Liver (tissue), 9 donors: ENCODE measurements around the gene GPR132. TPM values are rescaled to one million over a fixed set of nuclear protein-coding genes. Genes with fewer than 3 reads are reported as not detected.

Experiments
- DNase-seq: peaks from one replicate; pipeline ENCODE4 v3.0.0-alpha.2; 2017; ENCODE audit warnings: low spot score
- H3K27ac ChIP-seq, 2 donors: one replicate each; pipeline ENCODE4 v1.7.0; 2013; ENCODE audit warnings: inconsistent platforms in 2 of 2, low read length in 2 of 2, control low read depth in 1 of 2, low read depth in 1 of 2, mild to moderate bottlenecking in 1 of 2
- H3K27me3 ChIP-seq, 4 donors: one replicate each; pipeline versions ENCODE4 v1.6.1 to v1.7.0; 2013; ENCODE audit warnings: low read length in 3 of 4, inconsistent platforms in 1 of 4, mild to moderate bottlenecking in 1 of 4, moderate library complexity in 1 of 4; ENCODE audit not compliant: control insufficient read depth in 4 of 4, insufficient read depth in 4 of 4
- H3K36me3 ChIP-seq, 4 donors: one replicate each; pipeline versions ENCODE4 v1.6.1 to v1.7.0; 2013; ENCODE audit warnings: low read length in 3 of 4, mild to moderate bottlenecking in 3 of 4, low read depth in 1 of 4, moderate library complexity in 1 of 4; ENCODE audit not compliant: control insufficient read depth in 4 of 4, insufficient read depth in 3 of 4
- H3K4me1 ChIP-seq, 4 donors: one replicate each; pipeline versions ENCODE4 v1.6.1 to v1.7.0; 2013; ENCODE audit warnings: low read length in 3 of 4, mild to moderate bottlenecking in 3 of 4, moderate library complexity in 1 of 4; ENCODE audit not compliant: control insufficient read depth in 4 of 4, insufficient read depth in 4 of 4
- H3K4me3 ChIP-seq, 3 donors: one replicate each; pipeline versions ENCODE4 v1.6.1 to v1.7.0; 2013; ENCODE audit warnings: low read length in 3 of 3, control low read depth in 1 of 3, low read depth in 1 of 3, mild to moderate bottlenecking in 1 of 3
- H3K9ac ChIP-seq, 2 donors: one replicate each; pipeline ENCODE4 v1.7.0; 2013; ENCODE audit warnings: low read length in 2 of 2, mild to moderate bottlenecking in 2 of 2, moderate library complexity in 2 of 2, control low read depth in 1 of 2, low read depth in 1 of 2
- H3K9me3 ChIP-seq, 4 donors: one replicate each; pipeline versions ENCODE4 v1.6.1 to v1.7.0; 2013; ENCODE audit warnings: low read length in 3 of 4; ENCODE audit not compliant: control insufficient read depth in 4 of 4
- EGR1 ChIP-seq, 2 donors: IDR thresholded peaks; 2 replicates each; pipeline ENCODE4 v1.6.1; 2016 to 2018; ENCODE audit warnings: antibody characterized with exemption in 2 of 2, low read depth in 2 of 2
- FOXA1 ChIP-seq: IDR thresholded peaks from 2 replicates; pipeline ENCODE4 v1.6.1; 2016; ENCODE audit warnings: antibody characterized with exemption
- FOXA2 ChIP-seq: IDR thresholded peaks from 2 replicates; pipeline ENCODE4 v1.6.1; 2016; ENCODE audit warnings: antibody characterized with exemption
- GABPA ChIP-seq, 2 donors: IDR thresholded peaks in 1 of 2; conservative IDR thresholded peaks in 1 of 2; 2 replicates each; pipeline ENCODE4 v1.6.1; 2016; ENCODE audit warnings: antibody characterized with exemption in 2 of 2, mild to moderate bottlenecking in 1 of 2, moderate library complexity in 1 of 2
- HNF4A ChIP-seq, 2 donors: conservative IDR thresholded peaks; 2 replicates each; pipeline ENCODE4 v1.6.1; 2016; ENCODE audit warnings: antibody characterized with exemption in 2 of 2, mild to moderate bottlenecking in 2 of 2
- HNF4G ChIP-seq: IDR thresholded peaks from 2 replicates; pipeline ENCODE4 v1.6.1; 2016; ENCODE audit warnings: antibody characterized with exemption
- JUND ChIP-seq, 2 donors: IDR thresholded peaks; 2 replicates each; pipeline ENCODE4 v1.6.1; 2016; ENCODE audit warnings: antibody characterized with exemption in 2 of 2
- NR2F2 ChIP-seq: IDR thresholded peaks from 2 replicates; pipeline ENCODE4 v1.6.1; 2016; ENCODE audit warnings: antibody characterized with exemption
- RAD21 ChIP-seq, 2 donors: IDR thresholded peaks; 2 replicates each; pipeline ENCODE4 v1.6.1; 2016; ENCODE audit warnings: antibody characterized with exemption in 2 of 2, mild to moderate bottlenecking in 2 of 2
- RXRA ChIP-seq, 2 donors: IDR thresholded peaks; 2 replicates each; pipeline ENCODE4 v1.6.1; 2017 to 2018; ENCODE audit warnings: antibody characterized with exemption in 2 of 2, mild to moderate bottlenecking in 1 of 2
- SP1 ChIP-seq: IDR thresholded peaks from 2 replicates; pipeline ENCODE4 v1.6.1; 2018; ENCODE audit warnings: antibody characterized with exemption, mild to moderate bottlenecking
- TAF1 ChIP-seq: conservative IDR thresholded peaks from 2 replicates; pipeline ENCODE4 v1.6.1; 2016; ENCODE audit warnings: antibody characterized with exemption, mild to moderate bottlenecking
- YY1 ChIP-seq: IDR thresholded peaks from 2 replicates; pipeline ENCODE4 v1.6.1; 2016; ENCODE audit warnings: antibody characterized with exemption, mild to moderate bottlenecking
- WGBS: extraction: QIAGEN DNeasy Blood & Tissue Kit; methylation state at CpG from one replicate; pipeline ENCODE4 v1.1.7; 2013; 5-methylcytosine and 5-hydroxymethylcytosine counted together
- polyA plus RNA-seq, 2 donors: library from polyadenylated mRNA; stranded (reverse) in 1 of 2; unstranded in 1 of 2; fragments of 200-250 nt in 1 of 2; fragments of >200 nt in 1 of 2; fragmentation: Nextera tagmentation in 1 of 2; extraction: Ambion mirVana in 1 of 2; gene quantifications; one replicate each; pipeline versions ENCODE4 v1.2.1 to v1.2.3, GENCODE V29; 2013 to 2015
- total RNA-seq, 2 donors: library from RNA; depleted of rRNA; stranded (reverse); fragments of >200 nt; gene quantifications; one replicate each; pipeline ENCODE4 v1.2.3, GENCODE V29; 2014
- TF ChIP-seq, protein P1 (sequence below): fragments of 150-350 bp; IDR thresholded peaks from 2 replicates; pipeline ENCODE4 v1.5.1; 2017; ENCODE audit warnings: improper control_type of control experiment, low read depth, low read length; ENCODE audit not compliant: missing input control
- TF ChIP-seq, protein P2 (sequence below): IDR thresholded peaks from 2 replicates; pipeline ENCODE4 v1.6.1; 2016; ENCODE audit warnings: antibody characterized with exemption, mild to moderate bottlenecking
- TF ChIP-seq, protein P3 (sequence below): IDR thresholded peaks from 2 replicates; pipeline ENCODE4 v1.6.1; 2016; ENCODE audit warnings: antibody characterized with exemption
- TF ChIP-seq, protein P4 (sequence below): IDR thresholded peaks from 2 replicates; pipeline ENCODE4 v1.6.1; 2016; ENCODE audit warnings: antibody characterized with exemption
- donor health status: healthy.
- donor health status: healthy.
- donor health status: healthy.
- donor health status: healthy.
- donor health status: healthy.

The GPR132 gene
- total and polyA plus RNA-seq, 4 donors = 0.32 to 1.2 (median 0.75) TPM

DNA sequence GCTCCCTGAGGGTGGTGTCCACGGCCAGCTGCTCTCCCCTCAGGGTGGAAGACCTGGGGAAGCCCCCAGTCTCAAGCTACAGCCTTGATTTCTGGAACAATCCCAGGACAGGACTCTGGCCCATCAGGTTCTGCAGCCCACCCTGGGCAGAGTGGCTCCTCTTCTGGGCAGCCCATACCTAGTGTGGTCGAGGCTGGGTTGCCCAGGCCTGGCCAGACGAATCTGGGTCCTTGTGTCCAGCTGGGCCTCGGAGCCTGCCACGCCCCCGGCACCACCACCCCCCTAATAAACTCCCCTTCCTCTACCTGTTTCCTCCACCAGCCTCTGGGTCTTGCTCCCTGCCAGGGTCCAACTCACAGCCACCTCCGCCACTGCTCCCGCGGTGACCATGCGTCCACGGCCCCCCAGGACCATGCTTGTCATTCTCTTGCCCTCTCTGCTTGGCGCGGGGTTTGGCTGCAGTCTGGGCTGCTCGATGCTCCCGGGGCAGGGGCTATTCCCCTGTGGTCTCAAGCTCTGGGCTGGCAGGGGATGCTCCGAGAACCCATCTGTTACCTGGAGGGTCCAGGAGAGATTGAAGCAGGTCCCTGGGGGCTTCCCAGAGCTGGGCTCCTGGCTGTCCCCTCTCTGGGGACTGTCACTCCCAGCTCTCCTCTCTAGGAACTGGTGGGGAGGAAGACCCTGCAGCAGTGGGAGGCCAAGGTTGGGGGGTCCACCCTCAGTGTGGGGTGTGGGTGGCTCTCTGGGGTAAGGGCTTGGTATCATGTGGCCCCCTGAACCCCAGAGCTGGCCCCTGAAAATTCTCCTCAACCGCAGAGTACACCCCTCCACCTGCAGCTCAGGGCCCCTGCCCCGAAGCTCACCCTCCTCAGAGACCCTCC, 8.7 kb upstream of the GPR132 start:
- Histone ChIP-seq H3K9ac (no peak overlapping the region), H3K4me1 (peaks cover 0 to 6% (median 0%) of the 10 kb centered on the region in 4 donors), H3K9me3 (no peaks in the 10 kb centered on the region), H3K4me3 (no peak overlapping the region), H3K27me3 (no peaks in the 10 kb centered on the region), H3K27ac (no peak overlapping the region), H3K36me3 (no peaks in the 10 kb centered on the region)
- 83% methylated on average over 18 of the region's 18 CpGs for WGBS
- TF ChIP-seq EGR1 (IDR thresholded peaks at IDR 0.05; ENCODE audit: low read depth in 2 of 2) (no peak), RXRA (IDR thresholded peaks at IDR 0.05) (no peak), JUND (IDR thresholded peaks at IDR 0.05) (no peak), HNF4G (no peak), YY1 (no peak), RAD21 (IDR thresholded peaks at IDR 0.05) (no peak), TAF1 (no peak), NR2F2 (no peak)
- TF ChIP-seq, protein P1, sequence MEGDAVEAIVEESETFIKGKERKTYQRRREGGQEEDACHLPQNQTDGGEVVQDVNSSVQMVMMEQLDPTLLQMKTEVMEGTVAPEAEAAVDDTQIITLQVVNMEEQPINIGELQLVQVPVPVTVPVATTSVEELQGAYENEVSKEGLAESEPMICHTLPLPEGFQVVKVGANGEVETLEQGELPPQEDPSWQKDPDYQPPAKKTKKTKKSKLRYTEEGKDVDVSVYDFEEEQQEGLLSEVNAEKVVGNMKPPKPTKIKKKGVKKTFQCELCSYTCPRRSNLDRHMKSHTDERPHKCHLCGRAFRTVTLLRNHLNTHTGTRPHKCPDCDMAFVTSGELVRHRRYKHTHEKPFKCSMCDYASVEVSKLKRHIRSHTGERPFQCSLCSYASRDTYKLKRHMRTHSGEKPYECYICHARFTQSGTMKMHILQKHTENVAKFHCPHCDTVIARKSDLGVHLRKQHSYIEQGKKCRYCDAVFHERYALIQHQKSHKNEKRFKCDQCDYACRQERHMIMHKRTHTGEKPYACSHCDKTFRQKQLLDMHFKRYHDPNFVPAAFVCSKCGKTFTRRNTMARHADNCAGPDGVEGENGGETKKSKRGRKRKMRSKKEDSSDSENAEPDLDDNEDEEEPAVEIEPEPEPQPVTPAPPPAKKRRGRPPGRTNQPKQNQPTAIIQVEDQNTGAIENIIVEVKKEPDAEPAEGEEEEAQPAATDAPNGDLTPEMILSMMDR = no peak
- TF ChIP-seq, protein P2, sequence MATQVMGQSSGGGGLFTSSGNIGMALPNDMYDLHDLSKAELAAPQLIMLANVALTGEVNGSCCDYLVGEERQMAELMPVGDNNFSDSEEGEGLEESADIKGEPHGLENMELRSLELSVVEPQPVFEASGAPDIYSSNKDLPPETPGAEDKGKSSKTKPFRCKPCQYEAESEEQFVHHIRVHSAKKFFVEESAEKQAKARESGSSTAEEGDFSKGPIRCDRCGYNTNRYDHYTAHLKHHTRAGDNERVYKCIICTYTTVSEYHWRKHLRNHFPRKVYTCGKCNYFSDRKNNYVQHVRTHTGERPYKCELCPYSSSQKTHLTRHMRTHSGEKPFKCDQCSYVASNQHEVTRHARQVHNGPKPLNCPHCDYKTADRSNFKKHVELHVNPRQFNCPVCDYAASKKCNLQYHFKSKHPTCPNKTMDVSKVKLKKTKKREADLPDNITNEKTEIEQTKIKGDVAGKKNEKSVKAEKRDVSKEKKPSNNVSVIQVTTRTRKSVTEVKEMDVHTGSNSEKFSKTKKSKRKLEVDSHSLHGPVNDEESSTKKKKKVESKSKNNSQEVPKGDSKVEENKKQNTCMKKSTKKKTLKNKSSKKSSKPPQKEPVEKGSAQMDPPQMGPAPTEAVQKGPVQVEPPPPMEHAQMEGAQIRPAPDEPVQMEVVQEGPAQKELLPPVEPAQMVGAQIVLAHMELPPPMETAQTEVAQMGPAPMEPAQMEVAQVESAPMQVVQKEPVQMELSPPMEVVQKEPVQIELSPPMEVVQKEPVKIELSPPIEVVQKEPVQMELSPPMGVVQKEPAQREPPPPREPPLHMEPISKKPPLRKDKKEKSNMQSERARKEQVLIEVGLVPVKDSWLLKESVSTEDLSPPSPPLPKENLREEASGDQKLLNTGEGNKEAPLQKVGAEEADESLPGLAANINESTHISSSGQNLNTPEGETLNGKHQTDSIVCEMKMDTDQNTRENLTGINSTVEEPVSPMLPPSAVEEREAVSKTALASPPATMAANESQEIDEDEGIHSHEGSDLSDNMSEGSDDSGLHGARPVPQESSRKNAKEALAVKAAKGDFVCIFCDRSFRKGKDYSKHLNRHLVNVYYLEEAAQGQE = no peak
- TF ChIP-seq, protein P3, sequence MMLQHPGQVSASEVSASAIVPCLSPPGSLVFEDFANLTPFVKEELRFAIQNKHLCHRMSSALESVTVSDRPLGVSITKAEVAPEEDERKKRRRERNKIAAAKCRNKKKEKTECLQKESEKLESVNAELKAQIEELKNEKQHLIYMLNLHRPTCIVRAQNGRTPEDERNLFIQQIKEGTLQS = no peak
- TF ChIP-seq, protein P4, sequence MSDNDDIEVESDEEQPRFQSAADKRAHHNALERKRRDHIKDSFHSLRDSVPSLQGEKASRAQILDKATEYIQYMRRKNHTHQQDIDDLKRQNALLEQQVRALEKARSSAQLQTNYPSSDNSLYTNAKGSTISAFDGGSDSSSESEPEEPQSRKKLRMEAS = no peak
- no peak for DNase-seq

DNA sequence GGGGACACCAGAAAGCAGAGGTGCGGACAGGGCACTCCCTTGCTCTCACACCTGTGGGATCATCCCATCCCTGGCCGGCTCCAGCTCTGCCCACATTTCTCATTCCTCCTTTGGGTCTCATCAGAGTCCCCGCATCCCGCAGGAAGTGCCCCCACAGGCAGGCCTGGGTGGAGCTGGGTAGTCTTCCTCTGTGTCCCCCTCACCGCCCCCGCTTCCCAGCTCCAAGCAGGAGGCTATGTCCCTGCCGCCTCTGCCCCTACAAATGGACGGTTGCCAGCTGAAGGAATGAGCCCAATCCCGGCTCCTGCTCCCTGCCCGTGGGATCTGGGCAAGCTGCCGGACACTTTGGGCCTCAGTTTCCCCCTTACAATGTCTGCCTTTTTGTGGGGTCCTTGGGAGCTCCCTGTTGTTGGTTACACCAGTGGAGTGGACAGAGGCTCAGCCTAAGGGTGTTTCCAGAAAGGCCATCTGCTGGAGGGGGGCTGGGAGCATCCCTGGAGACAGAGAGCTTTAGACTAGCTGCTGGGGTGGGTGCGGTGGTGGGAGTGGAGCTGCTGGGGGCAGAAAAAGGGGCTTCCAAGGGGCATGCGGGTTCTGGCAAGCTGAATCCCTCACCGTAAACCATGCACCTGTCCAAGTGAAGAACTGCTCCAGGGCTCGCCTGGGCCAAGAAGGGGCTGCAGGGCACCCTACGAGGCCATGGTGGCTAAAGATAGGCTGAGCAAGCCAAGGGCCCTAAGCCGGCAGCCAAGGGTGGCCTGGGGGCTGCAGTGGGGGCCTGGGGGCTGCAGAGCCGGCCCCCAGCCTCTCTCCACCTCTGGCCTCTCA, 7.9 kb upstream of the GPR132 start:
- WGBS = 81% methylated on average over 18 of the region's 18 CpGs
- H3K27me3 ChIP-seq = no peaks in the 10 kb centered on the region
- no peak overlapping the region for H3K4me3 ChIP-seq
- H3K9ac ChIP-seq = no peak overlapping the region
- H3K27ac ChIP-seq = no peak overlapping the region
- H3K36me3 ChIP-seq = no peaks in the 10 kb centered on the region
- H3K4me1 ChIP-seq = peaks cover 0 to 6% (median 0%) of the 10 kb centered on the region in 4 donors
- no peaks in the 10 kb centered on the region for H3K9me3 ChIP-seq
- no peak for DNase-seq
- TF ChIP-seq, protein P3 = no peak
- no peak for TF ChIP-seq HNF4A (conservative IDR thresholded peaks at IDR 0.05)
- TF ChIP-seq JUND (IDR thresholded peaks at IDR 0.05) = no peak
- no peak for TF ChIP-seq FOXA1
- no peak for TF ChIP-seq FOXA2
- no peak for TF ChIP-seq GABPA (IDR thresholded peaks at IDR 0.05 in 1 of 2, conservative IDR thresholded peaks at IDR 0.05 in 1 of 2)
- TF ChIP-seq RAD21 (IDR thresholded peaks at IDR 0.05) = no peak
- TF ChIP-seq SP1 = no peak
- TF ChIP-seq, protein P1 = no peak
- TF ChIP-seq HNF4G = no peak
- TF ChIP-seq, protein P4 = no peak
- no peak for TF ChIP-seq EGR1 (IDR thresholded peaks at IDR 0.05; ENCODE audit: low read depth in 2 of 2)
